Adrenal gland (tissue), 12 donors: ENCODE results near the gene UBA7. TPM values are rescaled to one million over a fixed set of nuclear protein-coding genes. Genes with fewer than 3 reads are reported as not detected.
A peak's percentile ranks its signal among the peaks of the same experiment; 100 is the strongest.

Source experiments
- DNase-seq, 7 donors: peaks; one replicate each; pipeline ENCODE4 v3.0.0-alpha.2; 2019 to 2020
- H3K27ac ChIP-seq, 5 donors: fragments of 200-600 bp; sonication (generic) in 4 of 5; 1 replicate in 3 of 5; 2 replicates in 2 of 5; pipeline versions ENCODE4 v1.5.1 to v1.8.0; 2016 to 2020; ENCODE audit warnings: mild to moderate bottlenecking in 1 of 5
- H3K27me3 ChIP-seq: fragments of 200-600 bp; 2 replicates; pipeline ENCODE4 v1.8.0; 2021
- H3K36me3 ChIP-seq, 2 donors: fragments of 200-600 bp; replicated peaks in 1 of 2; 1 replicate in 1 of 2; 2 replicates in 1 of 2; pipeline versions ENCODE4 v1.5.1 to v1.8.0; 2018 to 2022
- H3K4me1 ChIP-seq, 2 donors: fragments of 200-600 bp; replicated peaks in 1 of 2; 1 replicate in 1 of 2; 2 replicates in 1 of 2; pipeline versions ENCODE4 v1.5.1 to v1.8.0; 2018 to 2021
- H3K4me3 ChIP-seq, 4 donors: fragments of 200-600 bp; sonication (generic) in 3 of 4; one replicate each; pipeline ENCODE4 v1.5.1; 2016 to 2018
- H3K9me3 ChIP-seq, 3 donors: fragments of 200-600 bp; sonication (generic) in 1 of 3; replicated peaks in 1 of 3; 1 replicate in 2 of 3; 2 replicates in 1 of 3; pipeline versions ENCODE4 v1.5.1 to v1.8.0; 2016 to 2021
- POLR2A ChIP-seq, 2 donors: fragments of 450-650 bp; IDR thresholded peaks; one replicate each; pipeline ENCODE4 v1.6.1; 2017; ENCODE audit warnings: antibody characterized with exemption in 2 of 2, mild to moderate bottlenecking in 2 of 2, moderate library complexity in 1 of 2
- WGBS, 4 donors: extraction: QIAGEN DNeasy Blood & Tissue Kit in 2 of 4; methylation state at CpG; one replicate each; pipeline versions ENCODE4 v1.1.5 to v1.1.7; 2013 to 2017; 5-methylcytosine and 5-hydroxymethylcytosine counted together
- intact Hi-C, 2 donors: fragments of 100-400 bp; cut with DNase I; formaldehyde crosslinking; loops; one replicate each; pipeline versions ENCODE4 v1.14.1 to v1.15.0; 2022 to 2023
- polyA plus RNA-seq, 3 donors: library from polyadenylated mRNA; stranded (reverse); fragments of 200-250 nt in 2 of 3; fragments of 350-450 nt in 1 of 3; fragmentation: Illumina TruSeq in 1 of 3; extraction: RNeasy Lipid Tissue Mini Kit (QIAGEN cat#74804) in 1 of 3; gene quantifications; one replicate each; pipeline ENCODE4 v1.2.3, GENCODE V29; 2013 to 2014
- total RNA-seq, 9 donors: library from RNA; depleted of rRNA in 4 of 9; stranded (reverse); fragments of >200 nt in 4 of 9; fragments of 120-200 nt in 1 of 9; fragmentation: NEBNext Ultra II Directional in 1 of 9; extraction: Animal tissue kit (Norgen Biotek cat#: 25700) in 1 of 9; gene quantifications; one replicate each; pipeline versions ENCODE4 v1.1.0 to v1.2.4, GENCODE V29; 2013 to 2023
- TF ChIP-seq, protein P1 (sequence below), 6 experiments: fragments of 450-650 bp in 4 of 6; fragments of 200-600 bp in 2 of 6; sonication (generic) in 1 of 6; IDR thresholded peaks; 1 replicate in 5 of 6; 2 replicates in 1 of 6; pipeline versions ENCODE4 v1.5.1 to v1.8.0; 2016 to 2021; ENCODE audit warnings: antibody characterized with exemption in 6 of 6, mild to moderate bottlenecking in 2 of 6, moderate library complexity in 1 of 6
- donor health status: healthy with polysubstance abuse.
- donor health status: Bipolar disorder and iron deficiency.
- donor health status: DM: yes; HTN: yes; CAD: no.
- donor health status: DM: no; HTN: no; CAD: no.
- donor health status: DM: no; HTN: no; CAD: no.
- donor health status: DM: yes; HTN: yes; CAD: no.

The UBA7 gene
- total and polyA plus RNA-seq, 12 donors = 17.5 to 232 (median 60.0) TPM

GRCh38 chr3:49856181-49857005 lies 42.6 kb upstream of the UBA7 start, which contains the start of gene TRAIP:
Gene TRAIP (minus strand): TSS chr3:49856564. CDS start chr3:49856453, 111 bp downstream.
- Histone ChIP-seq H3K36me3 (no peaks in the 10 kb centered on the region), H3K9me3 (no peaks in the 10 kb centered on the region), H3K27ac (peak within 1 kb of the TSS in 2 of 5 donors; percentile 73 to 76), H3K4me1 (peaks cover 5 to 7% of the 10 kb centered on the region in 2 donors), H3K27me3 (no peaks in the 10 kb centered on the region), H3K4me3 (peak within 1 kb of the TSS in 3 of 4 donors; percentile 16 to 53 (median 42))
- 2 to 6% (median 4%) methylated on average over 13 to 52 of the region's 52 CpGs for WGBS, 4 donors
- intact Hi-C loops = no loop called here
- TF ChIP-seq POLR2A (IDR thresholded peaks at IDR 0.05) = peak in 1 of 2 donors; percentile 39
- TF ChIP-seq, protein P1, sequence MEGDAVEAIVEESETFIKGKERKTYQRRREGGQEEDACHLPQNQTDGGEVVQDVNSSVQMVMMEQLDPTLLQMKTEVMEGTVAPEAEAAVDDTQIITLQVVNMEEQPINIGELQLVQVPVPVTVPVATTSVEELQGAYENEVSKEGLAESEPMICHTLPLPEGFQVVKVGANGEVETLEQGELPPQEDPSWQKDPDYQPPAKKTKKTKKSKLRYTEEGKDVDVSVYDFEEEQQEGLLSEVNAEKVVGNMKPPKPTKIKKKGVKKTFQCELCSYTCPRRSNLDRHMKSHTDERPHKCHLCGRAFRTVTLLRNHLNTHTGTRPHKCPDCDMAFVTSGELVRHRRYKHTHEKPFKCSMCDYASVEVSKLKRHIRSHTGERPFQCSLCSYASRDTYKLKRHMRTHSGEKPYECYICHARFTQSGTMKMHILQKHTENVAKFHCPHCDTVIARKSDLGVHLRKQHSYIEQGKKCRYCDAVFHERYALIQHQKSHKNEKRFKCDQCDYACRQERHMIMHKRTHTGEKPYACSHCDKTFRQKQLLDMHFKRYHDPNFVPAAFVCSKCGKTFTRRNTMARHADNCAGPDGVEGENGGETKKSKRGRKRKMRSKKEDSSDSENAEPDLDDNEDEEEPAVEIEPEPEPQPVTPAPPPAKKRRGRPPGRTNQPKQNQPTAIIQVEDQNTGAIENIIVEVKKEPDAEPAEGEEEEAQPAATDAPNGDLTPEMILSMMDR (IDR thresholded peaks at IDR 0.05) = no peak
- peak; percentile 92 to 97 (median 94) for DNase-seq

- 58 to 70% (median 61%) methylated on average over 4 to 5 of the region's 5 CpGs for WGBS, 4 donors
- Histone ChIP-seq H3K27me3 (no peaks in the 10 kb centered on the region), H3K27ac (no peak overlapping the region), H3K9me3 (no peaks in the 10 kb centered on the region), H3K4me1 (peaks cover 5 to 7% of the 10 kb centered on the region in 2 donors), H3K4me3 (peak overlapping the region in 1 of 4 donors; percentile 53), H3K36me3 (no peaks in the 10 kb centered on the region)
- TF ChIP-seq, protein P1 (IDR thresholded peaks at IDR 0.05) = no peak
- no peak for TF ChIP-seq POLR2A (IDR thresholded peaks at IDR 0.05)
- DNase-seq = no peak
- intact Hi-C loops = no loop called here
Observed at GRCh38 chr3:49855662-49856061, 41.9 kb upstream of the UBA7 start.

GRCh38 chr3:49845694-49846093 lies 31.9 kb upstream of the UBA7 start:
- Histone ChIP-seq H3K4me1 (no peaks in the 10 kb centered on the region), H3K27me3 (no peaks in the 10 kb centered on the region), H3K4me3 (no peak overlapping the region), H3K36me3 (no peaks in the 10 kb centered on the region), H3K9me3 (no peaks in the 10 kb centered on the region), H3K27ac (no peak overlapping the region)
- no peak for DNase-seq
- TF ChIP-seq, protein P1 (IDR thresholded peaks at IDR 0.05) = no peak
- no peak for TF ChIP-seq POLR2A (IDR thresholded peaks at IDR 0.05)
- WGBS, 4 donors = 82 to 98% (median 88%) methylated on average over 3 of the region's 3 CpGs
- intact Hi-C loops = loop anchor here in 1 of 2 donors (2.0 kb wide), 1 partner anchor 49 kb away; no protein-coding TSS in a partner anchor

DNA sequence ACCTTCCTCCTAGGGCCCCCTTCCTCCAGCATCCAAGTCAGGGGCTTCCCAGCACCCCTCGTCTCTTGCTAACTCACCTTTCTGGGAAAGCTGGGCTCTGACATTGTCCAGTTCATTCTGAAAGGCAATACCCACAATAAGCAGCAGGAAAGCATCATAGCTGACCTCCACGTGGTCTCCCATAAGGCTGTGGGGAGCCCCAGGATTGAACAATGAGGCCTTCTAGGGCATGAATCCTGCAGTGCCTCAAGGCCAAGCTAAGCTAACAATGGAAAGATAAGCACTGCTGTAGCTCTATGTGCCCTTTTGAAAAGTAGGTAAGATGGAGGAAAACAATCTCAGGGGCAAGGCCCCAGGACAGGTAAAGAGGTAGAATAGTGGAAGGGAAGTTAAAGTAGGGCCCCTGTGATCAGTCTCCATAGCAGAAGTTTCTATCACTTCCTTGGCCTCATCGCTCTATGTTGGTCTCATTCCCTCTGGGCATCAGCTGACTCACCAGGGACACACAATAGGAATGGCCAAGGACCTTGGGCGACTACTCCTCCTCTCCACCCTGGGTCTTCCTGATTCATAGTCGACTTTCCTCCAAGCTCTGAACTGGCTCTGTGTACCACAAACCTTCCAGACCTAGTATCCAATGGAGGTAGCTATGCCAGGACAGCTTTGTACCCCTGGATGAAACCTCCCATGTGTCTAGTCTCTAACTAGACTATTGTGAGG lies 30.9 kb upstream of the UBA7 start:
- peak in 5 of 7 donors; percentile 34 to 66 (median 43) for DNase-seq
- peaks cover 0 to under 1% of the 10 kb centered on the region in 2 donors for H3K4me1 ChIP-seq
- TF ChIP-seq, protein P1 (IDR thresholded peaks at IDR 0.05) = no peak
- no peak for TF ChIP-seq POLR2A (IDR thresholded peaks at IDR 0.05)
- H3K9me3 ChIP-seq = no peaks in the 10 kb centered on the region
- peak overlapping the region in 1 of 5 donors; percentile 18 for H3K27ac ChIP-seq
- H3K27me3 ChIP-seq = no peaks in the 10 kb centered on the region
- intact Hi-C loops = loop anchor here in 1 of 2 donors (2.0 kb wide), 1 partner anchor 48 kb away; no protein-coding TSS in a partner anchor
- no peaks in the 10 kb centered on the region for H3K36me3 ChIP-seq
- WGBS, 4 donors = 57 to 68% (median 60%) methylated on average over 5 of the region's 5 CpGs
- H3K4me3 ChIP-seq = no peak overlapping the region
